ENCODE results near the gene ATP6V0D1.
"Not testable (repeated sequence)": the region's sequence is repeated elsewhere in the genome, so short reads cannot be mapped to it uniquely, and the experiment has no call there.

The ATP6V0D1 gene

GRCh38 chr16:67504031-67505021 lies 23.4 kb upstream of the ATP6V0D1 start:
- DNase-seq (ENCODE audit: low read depth): peak; percentile 42

GRCh38 chr16:67499106-67499505 lies 18.1 kb upstream of the ATP6V0D1 start:
- DNase-seq (ENCODE audit: low read depth): no peak

GRCh38 chr16:67490335-67491096 lies 9.6 kb upstream of the ATP6V0D1 start:
- DNase-seq (ENCODE audit: low read depth): peak; percentile 58

GRCh38 chr16:67489401-67490083 lies 8.6 kb upstream of the ATP6V0D1 start:
- DNase-seq (ENCODE audit: low read depth): no peak

GRCh38 chr16:67487561-67487960 lies 6.6 kb upstream of the ATP6V0D1 start:
- not testable (repeated sequence) for DNase-seq (ENCODE audit: low read depth)

GRCh38 chr16:67486805-67487204 lies 5.8 kb upstream of the ATP6V0D1 start:
- peak; percentile 42 for DNase-seq (ENCODE audit: low read depth)

- no peak for DNase-seq (ENCODE audit: low read depth)
Observed at GRCh38 chr16:67483731-67484525, 3.0 kb upstream of the ATP6V0D1 start.

- no peak for DNase-seq (ENCODE audit: low read depth)
Observed at GRCh38 chr16:67483150-67483549, 2.2 kb upstream of the ATP6V0D1 start, which contains the start of gene AGRP. Gene AGRP, minus strand, starts transcription at chr16:67483547. Its CDS starts 149 bp downstream, at chr16:67483398.

GRCh38 chr16:67482233-67482924 lies 1.4 kb upstream of the ATP6V0D1 start:
- DNase-seq (ENCODE audit: low read depth): no peak

- DNase-seq (ENCODE audit: low read depth): peak; percentile 46
Observed at GRCh38 chr16:67481561-67482232, 740 bp upstream of the ATP6V0D1 start.

- no peak for DNase-seq (ENCODE audit: low read depth)
Observed at GRCh38 chr16:67477960-67478554, 2.9 kb downstream of the ATP6V0D1 start.

GRCh38 chr16:67474551-67475455 lies 6.2 kb downstream of the ATP6V0D1 start:
- no peak for DNase-seq (ENCODE audit: low read depth)

- DNase-seq (ENCODE audit: low read depth): no peak
Observed at GRCh38 chr16:67471758-67472384, 9.1 kb downstream of the ATP6V0D1 start.

GRCh38 chr16:67470359-67470758 lies 10.6 kb downstream of the ATP6V0D1 start:
- DNase-seq (ENCODE audit: low read depth): no peak

GRCh38 chr16:67468731-67469130 lies 12.2 kb downstream of the ATP6V0D1 start:
- DNase-seq (ENCODE audit: low read depth): no peak

- DNase-seq (ENCODE audit: low read depth): no peak
Observed at GRCh38 chr16:67466581-67466980, 14.4 kb downstream of the ATP6V0D1 start.

GRCh38 chr16:67464565-67464964 lies 16.4 kb downstream of the ATP6V0D1 start:
- DNase-seq (ENCODE audit: low read depth): no peak

GRCh38 chr16:67463691-67464090 lies 17.3 kb downstream of the ATP6V0D1 start:
- no peak for DNase-seq (ENCODE audit: low read depth)
